Measurements from ENCODE around the gene PPP1R9A.

DNA sequence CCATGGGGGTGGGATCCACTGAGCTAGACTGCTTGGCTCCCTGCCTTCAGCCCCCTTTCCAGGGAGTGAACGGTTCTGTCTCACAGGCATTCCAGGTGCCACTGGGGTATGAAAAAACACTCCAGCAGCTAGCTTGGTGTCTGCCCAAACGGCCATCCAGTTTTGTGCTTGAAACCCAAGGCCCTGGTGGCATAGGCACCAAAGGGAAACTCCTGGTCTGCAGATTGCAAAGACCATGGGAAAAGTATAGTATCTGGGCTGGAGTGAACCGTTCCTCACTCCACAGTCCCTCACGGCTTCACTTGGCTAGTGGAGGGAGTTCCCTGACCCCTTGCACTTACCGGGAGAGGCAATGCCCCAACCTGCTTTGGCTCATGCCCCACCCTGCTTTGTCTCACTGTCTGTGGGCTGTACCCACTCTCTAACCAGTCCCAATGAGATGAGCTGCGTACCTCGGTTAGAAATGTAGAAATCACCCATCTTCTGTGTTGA lies 62.7 kb downstream of the PPP1R9A start:
- TF ChIP-seq POLR2A (IDR thresholded peaks at IDR 0.05; ENCODE audit: low read length) (no peak), GATA1 (IDR thresholded peaks at IDR 0.05; ENCODE audit: low read depth, low read length) (no peak)

All from erythroblast (primary cell).